Activated gamma-delta T cell treated with anti-CD3 and anti-CD28 coated beads, Interleukin-2, amount 50 U/mL, for 16 hours (primary cell): ENCODE results near the gene BAX.

Experiments
- DNase-seq: peaks from one replicate; pipeline ENCODE4 v3.0.0-alpha.2; 2020; ENCODE audit warnings: low read depth

Gene BAX

GRCh38 chr19:48988286-48988685, 33.6 kb downstream of the BAX start:
- no peak for DNase-seq

GRCh38 chr19:48988860-48989259, 34.2 kb downstream of the BAX start:
- DNase-seq = no peak

GRCh38 chr19:48989701-48990291, 35.1 kb downstream of the BAX start:
- no peak for DNase-seq

GRCh38 chr19:48990400-48990799, 35.7 kb downstream of the BAX start:
- no peak for DNase-seq

GRCh38 chr19:48991011-48991609, 36.4 kb downstream of the BAX start:
- no peak for DNase-seq

GRCh38 chr19:48991873-48992580, 37.4 kb downstream of the BAX start:
- no peak for DNase-seq

GRCh38 chr19:48992581-48993174, 38.0 kb downstream of the BAX start:
- no peak for DNase-seq

GRCh38 chr19:48993175-48994034, 38.7 kb downstream of the BAX start, which contains the start of the genes GYS1 and RUVBL2:
Gene GYS1 (minus strand): TSS chr19:48993309. CDS start chr19:48993112, 197 bp downstream.
Gene RUVBL2 (plus strand): TSS chr19:48993887. CDS start chr19:48993912, 25 bp downstream.
- DNase-seq = peak; percentile 99

- no peak for DNase-seq
Observed at GRCh38 chr19:48994035-48994386, 39.3 kb downstream of the BAX start.

GRCh38 chr19:48997972-48998371, 43.3 kb downstream of the BAX start:
- peak; percentile 25 for DNase-seq

- peak; percentile 54 for DNase-seq
Observed at GRCh38 chr19:48999481-49000325, 45.0 kb downstream of the BAX start.

GRCh38 chr19:49004133-49004532, 49.5 kb downstream of the BAX start:
- DNase-seq = no peak

GRCh38 chr19:49004964-49005614, 50.4 kb downstream of the BAX start:
- DNase-seq = no peak

- no peak for DNase-seq
Observed at GRCh38 chr19:49006905-49007304, 52.2 kb downstream of the BAX start.

- DNase-seq = no peak
Observed at GRCh38 chr19:49009828-49010227, 55.2 kb downstream of the BAX start.

GRCh38 chr19:49010453-49010852, 55.8 kb downstream of the BAX start:
- no peak for DNase-seq

GRCh38 chr19:49011194-49011593, 56.5 kb downstream of the BAX start:
- DNase-seq = no peak
